Ecto neural progenitor cell (in vitro differentiated cells): Measurements from ENCODE around the gene ACOT11.

Experiments used
- DNase-seq: peaks from one replicate; pipeline ENCODE4 v3.0.0-alpha.2; 2018; ENCODE audit warnings: low spot score

The ACOT11 gene

GRCh38 chr1:54645806-54646676 lies 98.0 kb downstream of the ACOT11 start:
- DNase-seq: no peak

- no peak for DNase-seq
Measured at GRCh38 chr1:54649130-54649898, 101.3 kb downstream of the ACOT11 start.

- no peak for DNase-seq
Measured at GRCh38 chr1:54649921-54650320, 101.9 kb downstream of the ACOT11 start.

DNA sequence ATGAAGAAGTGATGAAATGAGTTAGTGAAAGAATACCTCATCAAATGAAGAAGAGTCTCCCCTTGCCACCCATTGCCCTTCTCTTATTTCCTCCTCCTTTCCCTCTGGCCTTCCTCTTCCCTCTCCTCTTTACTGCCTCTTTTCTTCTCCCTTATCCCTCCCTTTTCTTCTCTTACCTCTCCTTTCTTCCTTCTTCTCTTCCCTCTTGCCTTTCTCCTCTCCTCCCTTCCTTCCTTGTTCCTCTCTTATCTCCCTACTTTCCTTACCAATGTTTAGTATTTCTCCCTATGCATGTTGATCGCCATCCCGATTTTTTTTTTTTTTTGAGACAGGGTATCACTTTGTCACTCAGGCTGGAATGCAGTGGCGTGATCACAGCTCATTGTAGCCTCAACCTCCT lies 102.4 kb downstream of the ACOT11 start:
- no peak for DNase-seq

DNA sequence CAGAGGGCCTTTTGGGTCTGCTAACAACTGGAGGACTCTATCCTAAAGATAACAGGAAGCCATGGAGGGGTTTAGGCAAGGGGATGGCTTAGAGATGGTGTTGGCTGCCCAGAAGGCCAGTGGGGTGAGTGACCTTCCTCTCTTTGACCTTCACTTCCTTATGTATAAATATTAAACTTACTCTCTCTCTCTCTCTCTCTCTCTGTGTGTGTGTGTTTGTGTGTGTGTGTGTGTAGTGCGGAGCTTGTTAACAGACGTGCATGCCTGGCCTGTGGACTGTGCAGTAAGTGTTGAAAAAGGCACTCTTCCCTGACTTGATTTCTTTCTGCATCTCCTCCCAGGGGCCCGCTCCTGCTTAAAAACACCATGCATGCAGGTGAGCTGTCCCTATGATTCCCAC lies 103.6 kb downstream of the ACOT11 start:
- no peak for DNase-seq

- DNase-seq: no peak
Measured at GRCh38 chr1:54652168-54652567, 104.1 kb downstream of the ACOT11 start.

GRCh38 chr1:54653036-54653435 lies 105.0 kb downstream of the ACOT11 start:
- no peak for DNase-seq

GRCh38 chr1:54658164-54658913 lies 110.3 kb downstream of the ACOT11 start:
- no peak for DNase-seq
